GM18907 (cell line): Measurements from ENCODE around the gene ZBED5.
"Not testable (repeated sequence)": the region's sequence is repeated elsewhere in the genome, so short reads cannot be mapped to it uniquely, and the experiment has no call there.

Experiments
- ATAC-seq: cut with Tn5 transposase; IDR thresholded peaks from one replicate; pipeline ENCODE4 v1.9.1; 2021; ENCODE audit warnings: mild to moderate bottlenecking, moderate library complexity; ENCODE audit not compliant: unreplicated experiment

Gene ZBED5

DNA sequence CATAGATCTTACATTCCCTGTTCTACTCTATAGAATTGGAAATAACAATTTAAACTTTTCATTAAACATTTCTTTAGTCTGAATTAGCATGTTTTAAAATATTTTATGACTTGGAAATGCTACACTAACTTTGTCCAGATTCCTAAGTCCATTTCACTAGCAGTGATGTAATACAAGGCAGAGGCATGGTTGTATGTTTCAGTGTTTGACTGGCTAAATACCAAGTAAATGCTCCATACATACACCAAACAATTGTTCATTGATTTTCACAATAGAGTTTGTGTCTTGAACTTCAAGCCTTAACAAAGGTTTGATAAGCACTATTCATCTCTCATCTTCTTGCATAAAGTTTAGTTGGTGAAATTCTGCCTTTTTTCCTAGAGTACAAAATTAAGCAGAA is 13.5 kb downstream of the ZBED5 start:
- ATAC-seq: no peak

DNA sequence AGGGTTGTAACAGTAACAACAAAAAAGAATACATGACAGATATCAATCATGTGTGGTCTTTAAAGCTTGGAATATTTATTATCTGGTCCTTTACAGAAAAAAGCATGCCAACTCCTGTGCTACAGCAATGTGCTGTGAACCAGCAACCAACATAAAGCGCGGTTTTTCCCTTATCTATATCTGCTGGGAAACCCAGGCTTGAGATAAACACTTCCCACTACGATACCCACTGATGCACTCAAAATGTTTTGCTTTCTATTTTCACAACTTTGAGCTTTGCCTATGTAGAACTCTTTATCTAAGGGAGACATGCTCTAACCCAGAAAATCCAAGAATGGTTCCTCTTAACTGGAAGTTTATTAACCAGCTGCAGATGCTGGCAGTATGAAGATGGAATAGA is 19.0 kb downstream of the ZBED5 start:
- no peak for ATAC-seq

DNA sequence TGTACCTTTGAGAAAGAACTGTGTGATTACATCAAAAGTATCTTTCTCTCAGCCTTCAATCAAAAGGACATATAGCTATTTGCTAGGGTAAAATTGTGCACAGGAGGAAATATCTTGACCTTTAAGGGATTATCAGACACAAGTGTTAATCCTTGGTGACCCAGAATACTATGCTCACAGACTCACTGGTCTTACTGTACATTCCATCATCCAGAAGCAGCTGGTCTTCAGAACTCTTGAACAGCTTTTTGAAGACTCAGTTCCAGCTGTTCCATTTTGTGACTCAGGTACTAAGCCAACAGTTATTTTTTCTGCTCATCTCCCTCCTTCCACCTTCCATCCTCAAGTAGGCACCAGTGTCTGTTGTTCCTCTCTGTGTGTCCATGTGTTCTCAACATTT is 19.8 kb downstream of the ZBED5 start:
- no peak for ATAC-seq

DNA sequence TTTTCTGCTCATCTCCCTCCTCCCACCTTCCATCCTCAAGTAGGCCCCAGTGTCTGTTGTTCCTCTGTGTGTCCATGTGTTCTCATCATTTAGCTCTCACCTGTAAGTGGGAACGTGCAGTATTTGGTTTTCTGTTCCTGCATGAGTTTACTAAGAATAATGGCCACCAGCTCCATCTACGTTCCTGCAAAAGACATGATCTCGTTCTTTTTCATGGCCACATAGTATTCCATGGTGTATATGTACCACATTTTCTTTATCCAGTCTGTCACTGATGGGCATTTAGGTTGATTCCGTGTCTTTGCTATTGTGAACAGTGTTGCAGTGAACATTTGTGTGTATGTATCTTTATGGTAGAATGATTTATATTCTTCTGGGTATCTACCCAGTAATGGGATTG is 21.0 kb downstream of the ZBED5 start:
- not testable (repeated sequence) for ATAC-seq

DNA sequence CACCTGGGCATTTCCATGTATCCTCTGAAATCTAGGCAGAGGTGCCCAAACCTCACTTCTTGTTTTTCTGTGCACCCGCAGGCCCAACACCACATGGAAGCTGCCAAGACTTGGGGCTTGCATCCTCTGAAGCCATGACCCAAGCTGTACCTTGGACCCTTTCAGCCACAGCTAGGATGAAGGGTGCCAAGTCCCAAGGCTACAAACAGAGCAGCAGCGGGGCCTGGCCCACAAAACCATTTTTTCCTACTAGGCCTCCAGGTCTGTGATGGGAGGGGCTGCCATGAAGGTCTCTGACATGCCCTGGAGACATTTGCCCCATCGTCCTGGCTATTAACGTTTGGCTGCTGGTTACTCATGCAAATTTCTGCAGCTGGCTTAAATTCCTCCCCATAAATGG is 28.7 kb downstream of the ZBED5 start:
- ATAC-seq: no peak

DNA sequence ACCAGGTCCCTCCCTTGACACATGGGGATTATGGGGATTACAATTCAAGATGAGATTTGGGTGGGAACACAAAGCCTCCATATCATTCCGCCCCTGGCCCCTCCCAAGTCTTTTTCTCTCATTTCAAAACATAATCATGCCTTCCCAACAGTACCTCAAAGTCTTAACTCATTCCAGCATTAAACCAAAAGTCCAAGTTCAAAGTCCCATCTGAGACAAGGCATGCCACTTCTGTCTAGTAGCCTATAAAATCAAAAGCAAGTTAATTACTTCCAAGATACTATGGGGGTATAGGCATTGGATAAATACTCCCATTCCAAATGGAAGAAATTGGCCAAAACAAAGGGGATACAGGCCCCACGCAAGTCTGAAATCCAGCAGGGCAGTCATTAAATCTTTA is 29.5 kb downstream of the ZBED5 start:
- no peak for ATAC-seq

DNA sequence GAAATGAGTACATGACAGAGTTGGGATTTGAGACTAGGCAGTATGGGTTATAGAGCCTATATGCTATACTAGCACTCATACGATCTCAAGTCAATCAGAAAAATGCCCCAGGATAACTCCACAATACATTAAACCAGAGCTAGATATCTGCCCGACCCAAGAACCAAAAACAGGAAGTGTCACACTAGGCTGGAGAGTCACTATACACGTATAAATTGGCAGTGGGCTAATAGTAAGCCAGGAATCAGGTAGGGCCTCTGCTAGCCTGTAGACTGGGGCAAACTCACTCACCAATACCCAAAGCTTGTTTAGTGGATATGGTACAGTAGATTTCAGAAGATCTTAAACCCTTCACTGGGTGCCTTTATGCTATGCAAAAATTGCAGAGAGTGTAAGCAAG is 33.0 kb downstream of the ZBED5 start:
- peak; percentile 76 for ATAC-seq

DNA sequence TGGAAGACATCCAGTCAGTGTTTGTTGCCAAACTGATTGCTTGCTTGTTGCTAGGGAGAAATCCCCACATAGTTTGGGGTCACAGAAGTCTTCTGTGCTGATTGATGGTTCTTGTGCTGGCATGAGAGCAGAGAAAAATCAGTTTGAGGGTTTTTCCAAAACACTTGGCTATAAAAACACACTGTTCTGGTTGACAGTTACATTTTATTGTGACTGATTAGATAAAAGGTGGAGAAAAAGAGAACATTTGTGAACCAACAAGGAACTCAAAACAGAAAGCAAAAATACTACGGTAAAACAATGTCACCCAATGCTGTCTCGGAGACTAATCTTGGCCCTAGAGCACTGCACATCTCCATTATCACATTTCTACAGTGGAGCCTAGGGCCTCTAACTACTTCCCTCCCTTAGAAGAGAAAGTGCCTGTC is 34.7 kb downstream of the ZBED5 start:
- ATAC-seq: no peak

DNA sequence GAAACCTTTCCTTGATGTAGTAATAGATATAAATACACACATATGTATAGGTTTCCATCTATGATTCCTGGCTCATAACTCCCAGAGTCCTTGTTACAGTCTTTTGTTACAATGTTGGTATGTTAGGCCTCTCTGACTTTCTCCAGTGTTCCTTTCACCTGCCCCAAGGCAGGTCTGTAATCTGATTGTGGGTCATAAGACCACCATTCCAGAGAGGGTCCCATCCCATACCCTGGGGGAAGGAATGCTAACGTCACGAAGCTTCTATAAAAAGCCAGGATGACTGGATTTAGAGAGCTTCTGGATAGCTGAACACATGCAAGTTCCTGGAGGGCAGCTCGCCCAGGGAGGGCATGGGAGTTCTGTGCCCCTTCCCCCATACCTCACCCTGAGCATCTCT is 35.4 kb downstream of the ZBED5 start:
- ATAC-seq: not testable (repeated sequence)

DNA sequence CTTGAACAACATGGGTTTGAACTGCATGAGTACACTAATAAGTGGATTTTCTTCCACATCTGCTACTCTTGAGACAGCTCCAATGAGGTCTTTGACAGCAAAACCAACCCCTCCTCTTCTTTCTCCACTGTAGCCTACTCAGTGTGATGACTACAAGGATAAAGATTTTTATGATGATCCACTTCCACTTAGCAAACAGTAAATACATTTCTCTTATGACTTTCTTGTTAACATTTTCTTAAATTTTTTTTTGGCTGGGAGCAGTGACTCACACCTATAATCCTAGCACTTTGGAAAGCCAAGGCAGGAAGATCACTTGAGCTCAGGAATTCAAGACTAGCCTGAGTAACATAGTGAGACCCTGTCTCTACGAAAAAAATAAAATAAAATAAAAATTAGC is 39.3 kb downstream of the ZBED5 start:
- no peak for ATAC-seq

DNA sequence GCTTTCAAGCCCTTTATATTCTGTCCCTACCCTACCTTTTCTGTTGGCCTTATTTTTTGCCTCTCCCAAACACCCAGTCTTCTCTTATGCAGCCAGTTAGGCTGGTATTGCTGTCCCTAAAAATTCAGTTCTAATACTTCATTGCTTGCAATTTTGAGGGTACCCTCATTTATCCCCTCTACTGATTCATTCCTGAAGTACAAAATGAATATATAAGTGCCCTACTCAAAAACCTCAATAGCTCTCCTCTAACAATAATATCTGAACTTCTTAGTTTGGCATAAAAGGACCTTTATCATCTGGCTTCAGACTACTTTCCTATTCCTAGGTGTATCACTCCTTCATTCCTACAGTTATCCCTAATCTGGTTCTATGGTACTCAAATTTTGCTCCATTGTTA is 43.9 kb downstream of the ZBED5 start:
- ATAC-seq: no peak

DNA sequence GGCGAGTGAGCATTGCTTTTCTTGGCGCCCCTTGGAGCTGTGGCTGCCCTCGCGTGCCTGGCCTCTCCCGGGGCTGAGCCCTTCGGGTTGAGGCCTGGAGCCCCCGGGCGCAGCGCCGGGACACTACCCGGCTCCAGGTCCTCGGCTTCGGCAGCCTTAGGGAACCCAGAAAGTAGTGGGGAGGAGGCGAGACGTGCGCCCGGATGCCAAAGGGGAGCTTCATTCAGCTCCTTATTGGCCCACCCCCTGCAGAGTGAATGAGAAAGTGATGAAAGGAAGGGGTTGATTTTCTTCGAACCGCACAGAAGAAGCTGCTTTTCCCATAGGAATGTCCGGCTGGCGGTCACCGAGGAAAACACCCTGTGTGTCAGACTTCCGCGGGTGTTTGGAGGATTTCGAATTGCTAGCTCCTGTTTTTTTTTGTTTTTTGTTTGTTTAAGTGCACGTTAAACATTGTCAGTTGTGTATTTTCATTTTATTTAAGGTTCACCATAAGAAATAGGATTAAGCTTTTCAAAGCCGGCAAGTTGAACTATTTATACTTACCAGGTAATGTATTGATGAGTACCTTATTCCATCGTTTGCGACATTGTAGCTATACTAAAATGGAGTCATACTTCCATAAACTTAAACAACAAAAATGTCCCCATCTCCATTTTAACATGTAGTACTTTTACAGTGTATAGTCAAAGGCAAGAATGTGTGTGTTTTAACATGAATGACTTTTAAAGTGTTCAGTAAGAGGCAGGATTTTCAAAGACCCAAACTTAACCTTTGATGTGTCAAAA is 48.3 kb downstream of the ZBED5 start:
- peak; percentile 29 for ATAC-seq

DNA sequence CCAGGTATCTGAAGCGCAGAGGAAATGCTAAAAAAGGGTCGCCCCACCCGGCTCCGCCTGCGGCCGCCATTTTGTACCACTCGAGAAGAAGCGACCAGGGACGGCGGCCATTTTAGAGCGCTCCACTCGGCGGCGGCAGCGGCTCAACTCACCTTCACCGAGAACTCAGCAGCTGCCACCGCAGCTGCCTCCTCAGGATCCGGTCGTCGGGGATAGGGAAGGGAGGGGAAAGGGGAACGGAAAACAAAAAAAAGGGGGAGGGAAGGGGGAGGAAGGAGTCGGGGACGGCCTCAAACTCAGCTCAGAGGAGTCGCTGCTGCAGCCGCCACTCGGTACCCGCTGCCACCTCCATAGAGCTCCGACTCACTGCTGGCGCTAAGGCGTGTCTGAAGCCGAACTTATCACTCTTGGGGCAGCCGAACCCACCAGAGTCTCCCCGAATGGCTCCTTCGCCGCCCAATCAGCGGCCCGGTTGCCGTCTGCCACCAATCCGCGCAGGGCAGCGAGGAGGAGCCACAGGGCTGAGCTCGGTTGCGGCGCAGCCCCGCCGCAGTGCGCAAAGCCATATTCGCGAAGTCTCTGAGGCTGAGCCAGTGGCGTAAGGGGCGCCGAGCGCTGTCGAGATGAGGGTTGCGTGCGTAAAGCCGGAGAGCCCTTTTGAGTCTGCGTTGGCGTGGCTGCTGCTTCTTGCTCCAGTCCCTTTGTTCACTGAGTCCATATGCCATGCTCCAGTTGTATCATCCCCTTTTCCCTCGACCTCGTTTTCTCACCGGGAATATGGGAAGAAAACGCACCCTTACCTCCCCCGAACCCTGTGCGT is 49.1 kb downstream of the ZBED5 start, which contains the start of gene EIF4G2:
TSS of gene EIF4G2 (minus strand) at position 374 of the 820 bp plus-strand sequence.
- ATAC-seq: peak; percentile 97

DNA sequence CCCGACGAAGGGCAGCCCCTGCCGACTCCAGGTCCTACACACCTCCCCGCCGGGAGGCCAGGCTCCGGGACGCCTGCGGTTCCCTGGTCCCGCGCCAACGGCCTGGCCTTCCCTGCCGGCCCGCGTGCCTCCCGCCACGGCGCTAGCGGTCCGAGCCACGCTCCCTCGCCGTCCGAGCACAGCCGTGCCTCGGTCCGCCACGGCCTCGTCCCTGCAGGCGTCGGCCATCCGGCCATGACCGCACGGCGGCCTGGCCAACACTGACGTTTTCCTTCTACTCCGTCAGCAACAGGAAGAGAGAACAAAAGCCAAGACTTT is 49.7 kb downstream of the ZBED5 start:
- peak; percentile 1 for ATAC-seq

DNA sequence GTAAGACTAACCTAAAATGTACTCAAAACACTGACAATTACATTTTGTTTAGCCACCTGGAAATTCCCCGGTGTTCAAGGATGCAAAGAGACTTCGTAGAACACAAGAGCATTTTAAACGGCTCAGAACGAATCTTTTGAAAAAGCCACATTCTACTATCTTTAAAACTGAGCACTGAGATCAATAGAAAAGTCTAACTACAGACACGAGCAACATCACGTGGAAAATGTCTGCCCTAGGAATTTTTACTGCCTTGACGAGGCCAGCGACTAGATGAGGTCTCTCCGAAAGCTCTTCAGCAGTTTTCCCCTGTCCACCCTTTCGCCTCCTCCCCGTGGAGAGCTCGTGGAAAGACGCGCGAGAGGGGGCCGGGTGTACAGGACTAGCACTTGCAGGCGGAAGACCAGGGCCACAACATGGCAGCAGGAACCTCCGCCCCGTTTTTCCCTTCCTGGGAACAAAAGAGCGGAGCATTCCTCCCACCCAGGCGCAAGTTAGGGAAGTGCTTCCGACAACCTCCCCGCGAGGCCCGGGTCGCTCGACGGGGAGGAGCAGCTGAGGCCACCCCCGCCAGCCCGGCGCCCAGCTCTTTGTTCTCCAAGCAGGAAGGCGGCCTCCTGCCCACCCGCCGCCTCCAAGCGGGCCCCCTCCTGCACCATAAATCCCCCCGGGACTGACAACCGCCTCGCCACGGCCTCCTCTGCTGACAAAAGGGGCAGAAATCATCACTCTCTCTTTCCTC is 50.2 kb downstream of the ZBED5 start:
- ATAC-seq: peak; percentile 8

DNA sequence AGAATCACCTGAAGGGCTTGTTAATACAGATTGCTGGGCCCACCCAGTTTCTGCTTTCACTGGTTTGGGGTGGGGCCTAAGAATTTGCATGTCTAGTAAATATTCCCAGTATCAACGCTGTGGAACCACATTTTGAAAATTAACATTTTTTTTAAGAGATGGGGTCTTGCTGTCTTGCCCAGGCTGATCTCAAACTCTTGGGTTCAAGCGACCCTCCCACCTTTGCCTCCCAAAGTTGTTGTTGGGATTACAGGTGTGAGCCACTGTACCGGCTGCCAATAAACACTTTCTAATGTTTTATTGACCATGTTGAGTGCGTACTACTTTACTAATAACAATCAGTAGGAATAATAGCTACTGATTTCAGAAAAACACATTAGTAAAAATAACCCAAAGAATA is 51.6 kb downstream of the ZBED5 start:
- ATAC-seq: no peak

DNA sequence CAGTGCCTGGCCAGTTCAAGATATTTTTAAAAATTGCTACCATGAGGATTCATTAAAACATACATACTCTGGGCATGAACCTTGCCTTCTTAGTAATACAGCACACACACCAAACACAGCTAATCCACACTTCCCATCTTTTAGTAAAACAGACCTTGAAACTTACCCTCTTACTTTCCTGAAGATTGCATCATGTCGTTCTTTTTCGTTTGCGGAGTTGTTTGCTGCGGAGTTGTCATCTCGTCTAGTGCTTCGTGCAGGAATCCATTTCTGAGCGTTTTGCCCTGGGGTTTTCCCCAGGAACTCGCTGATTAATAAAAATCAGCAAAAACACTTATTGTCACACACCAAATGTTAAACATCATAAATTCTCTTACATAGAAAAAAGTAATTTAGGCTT is 52.1 kb downstream of the ZBED5 start:
- ATAC-seq: no peak

DNA sequence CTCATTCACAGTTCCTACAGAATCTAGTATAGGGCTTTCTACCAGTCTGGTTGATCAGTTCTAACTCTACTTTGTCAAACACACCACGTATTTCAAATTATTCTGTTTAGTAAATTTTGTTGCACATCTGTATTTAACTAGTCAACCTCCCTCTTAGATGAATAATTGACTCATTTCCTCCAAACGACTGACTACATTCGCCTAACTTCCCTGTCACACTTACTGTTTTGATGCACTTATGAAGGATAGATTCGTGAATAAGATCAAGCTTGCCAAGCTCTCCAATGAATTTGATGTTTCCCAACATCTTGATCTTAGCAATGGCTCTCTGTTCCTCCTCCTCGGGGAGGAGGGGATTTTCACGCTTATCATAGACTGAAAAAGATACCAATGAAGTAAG is 54.2 kb downstream of the ZBED5 start:
- no peak for ATAC-seq
